Measurements from ENCODE around the gene ZNF197.

ZNF197 gene

DNA sequence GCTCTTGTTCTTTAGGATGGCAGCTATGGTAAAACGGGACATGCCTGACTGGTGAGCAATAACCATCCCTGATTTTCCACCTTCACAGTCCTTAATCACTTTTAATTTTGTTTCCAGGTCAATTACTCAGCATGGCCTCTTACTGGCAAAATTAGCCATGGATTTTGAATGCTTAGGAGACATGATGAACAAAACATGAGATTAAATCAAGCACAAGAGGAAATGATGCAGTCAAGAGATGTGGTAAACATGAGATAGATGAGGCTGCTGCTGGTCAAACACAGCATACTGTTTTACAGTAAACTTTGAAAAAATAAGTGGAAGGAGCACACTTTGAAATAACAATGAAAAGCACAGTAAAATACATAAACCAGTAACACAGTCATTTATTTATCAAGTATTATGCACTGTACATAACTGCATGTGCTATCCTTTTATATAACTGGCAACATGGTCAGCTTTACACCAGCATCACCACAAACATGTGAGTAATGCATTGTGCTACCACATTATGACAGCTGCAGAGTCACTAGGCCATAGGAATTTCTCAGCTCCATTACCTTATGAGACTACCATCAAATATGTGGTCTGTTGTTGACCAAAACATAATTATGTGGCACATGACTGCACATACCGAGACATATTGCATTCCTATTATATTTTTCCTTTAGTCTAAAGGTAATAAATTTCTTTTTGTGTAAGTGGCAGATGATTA is 57.5 kb downstream of the ZNF197 start:
- H3K27ac ChIP-seq (replicated peaks): no peak overlapping the region
- H3K4me3 ChIP-seq (replicated peaks; ENCODE audit: insufficient read depth, low read length): no peak overlapping the region
- TF ChIP-seq, protein P1, sequence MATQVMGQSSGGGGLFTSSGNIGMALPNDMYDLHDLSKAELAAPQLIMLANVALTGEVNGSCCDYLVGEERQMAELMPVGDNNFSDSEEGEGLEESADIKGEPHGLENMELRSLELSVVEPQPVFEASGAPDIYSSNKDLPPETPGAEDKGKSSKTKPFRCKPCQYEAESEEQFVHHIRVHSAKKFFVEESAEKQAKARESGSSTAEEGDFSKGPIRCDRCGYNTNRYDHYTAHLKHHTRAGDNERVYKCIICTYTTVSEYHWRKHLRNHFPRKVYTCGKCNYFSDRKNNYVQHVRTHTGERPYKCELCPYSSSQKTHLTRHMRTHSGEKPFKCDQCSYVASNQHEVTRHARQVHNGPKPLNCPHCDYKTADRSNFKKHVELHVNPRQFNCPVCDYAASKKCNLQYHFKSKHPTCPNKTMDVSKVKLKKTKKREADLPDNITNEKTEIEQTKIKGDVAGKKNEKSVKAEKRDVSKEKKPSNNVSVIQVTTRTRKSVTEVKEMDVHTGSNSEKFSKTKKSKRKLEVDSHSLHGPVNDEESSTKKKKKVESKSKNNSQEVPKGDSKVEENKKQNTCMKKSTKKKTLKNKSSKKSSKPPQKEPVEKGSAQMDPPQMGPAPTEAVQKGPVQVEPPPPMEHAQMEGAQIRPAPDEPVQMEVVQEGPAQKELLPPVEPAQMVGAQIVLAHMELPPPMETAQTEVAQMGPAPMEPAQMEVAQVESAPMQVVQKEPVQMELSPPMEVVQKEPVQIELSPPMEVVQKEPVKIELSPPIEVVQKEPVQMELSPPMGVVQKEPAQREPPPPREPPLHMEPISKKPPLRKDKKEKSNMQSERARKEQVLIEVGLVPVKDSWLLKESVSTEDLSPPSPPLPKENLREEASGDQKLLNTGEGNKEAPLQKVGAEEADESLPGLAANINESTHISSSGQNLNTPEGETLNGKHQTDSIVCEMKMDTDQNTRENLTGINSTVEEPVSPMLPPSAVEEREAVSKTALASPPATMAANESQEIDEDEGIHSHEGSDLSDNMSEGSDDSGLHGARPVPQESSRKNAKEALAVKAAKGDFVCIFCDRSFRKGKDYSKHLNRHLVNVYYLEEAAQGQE (IDR thresholded peaks at IDR 0.05; ENCODE audit: insufficient replicate concordance, low read depth): no peak
- TF ChIP-seq SPI1 (IDR thresholded peaks at IDR 0.05; ENCODE audit: borderline replicate concordance, low read depth) (no peak), POLR2AphosphoS5 (IDR thresholded peaks at IDR 0.05; ENCODE audit: low read depth) (no peak), GABPA (IDR thresholded peaks at IDR 0.05; ENCODE audit: low read depth) (no peak), CTCF (IDR thresholded peaks at IDR 0.05; ENCODE audit: insufficient read depth, low read length) (no peak)
- no peaks in the 10 kb centered on the region for H3K27me3 ChIP-seq (ENCODE audit: insufficient read depth, poor library complexity, severe bottlenecking)
- no peak for DNase-seq (ENCODE audit: low read depth in 1 of 2, low spot score in 1 of 2)

GRCh38 chr3:44685128-44685800 is 60.4 kb downstream of the ZNF197 start:
- Histone ChIP-seq H3K27me3 (ENCODE audit: insufficient read depth, poor library complexity, severe bottlenecking) (no peaks in the 10 kb centered on the region), H3K4me3 (replicated peaks; ENCODE audit: insufficient read depth, low read length) (no peak overlapping the region), H3K27ac (replicated peaks) (no peak overlapping the region)
- no peak for DNase-seq (ENCODE audit: low read depth in 1 of 2, low spot score in 1 of 2)
- TF ChIP-seq POLR2AphosphoS5 (IDR thresholded peaks at IDR 0.05; ENCODE audit: low read depth) (no peak), CTCF (IDR thresholded peaks at IDR 0.05; ENCODE audit: insufficient read depth, low read length) (no peak), SPI1 (IDR thresholded peaks at IDR 0.05; ENCODE audit: borderline replicate concordance, low read depth) (no peak), GABPA (IDR thresholded peaks at IDR 0.05; ENCODE audit: low read depth) (no peak)
- TF ChIP-seq, protein P1 (IDR thresholded peaks at IDR 0.05; ENCODE audit: insufficient replicate concordance, low read depth): no peak

DNA sequence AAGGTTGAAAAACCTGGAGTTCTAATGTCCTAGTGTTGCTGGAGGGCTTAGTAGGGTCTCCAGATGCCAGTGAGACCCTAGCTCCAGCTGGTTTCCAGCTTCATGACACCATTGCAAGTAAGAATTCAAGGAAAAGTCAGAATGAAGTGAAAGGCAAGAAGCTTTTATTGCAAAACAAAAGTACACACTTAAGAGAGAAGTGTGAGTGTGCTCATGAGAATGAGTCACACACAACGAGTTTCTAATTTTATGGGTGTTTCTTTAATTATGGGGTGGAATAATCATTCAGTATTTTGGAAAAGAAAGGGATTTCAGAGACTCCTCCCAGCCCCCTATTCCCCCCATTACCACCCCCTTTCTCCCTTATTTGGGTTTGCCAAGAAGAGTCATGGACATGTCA is 63.1 kb downstream of the ZNF197 start:
- no peak for DNase-seq (ENCODE audit: low read depth in 1 of 2, low spot score in 1 of 2)
- Histone ChIP-seq H3K27ac (replicated peaks) (no peak overlapping the region), H3K27me3 (ENCODE audit: insufficient read depth, poor library complexity, severe bottlenecking) (no peaks in the 10 kb centered on the region), H3K4me3 (replicated peaks; ENCODE audit: insufficient read depth, low read length) (no peak overlapping the region)
- TF ChIP-seq POLR2AphosphoS5 (IDR thresholded peaks at IDR 0.05; ENCODE audit: low read depth): no peak
